8988T (cell line): ENCODE results near the gene MYO1H.
A peak's percentile ranks its signal among the peaks of the same experiment; 100 is the strongest.
"Not testable (repeated sequence)": the region's sequence is repeated elsewhere in the genome, so short reads cannot be mapped to it uniquely, and the experiment has no call there.

ENCODE experiments used
- DNase-seq: peaks from one replicate; pipeline ENCODE4 v3.0.0; 2011

MYO1H gene

DNA sequence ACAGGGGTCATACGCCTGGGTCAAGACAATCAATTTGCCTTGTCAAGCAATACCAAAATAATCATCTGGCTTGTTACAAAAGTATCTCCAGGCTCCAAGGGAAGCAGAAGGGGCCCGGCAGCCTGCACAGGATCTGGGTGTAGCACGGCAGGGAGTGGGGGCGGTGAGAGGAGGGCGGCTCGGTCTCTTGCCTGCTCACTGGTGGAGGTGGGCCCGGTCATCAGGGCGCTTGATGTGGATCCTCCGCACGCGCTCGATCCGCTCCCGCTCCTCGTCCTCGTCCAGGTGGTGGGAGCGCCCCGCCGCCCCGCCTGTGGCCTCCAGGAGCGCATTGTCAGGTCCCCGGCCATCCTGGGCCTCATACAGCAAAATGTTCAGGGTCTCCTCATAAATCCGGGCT is 103.7 kb downstream of the MYO1H start:
- no peak for DNase-seq

DNA sequence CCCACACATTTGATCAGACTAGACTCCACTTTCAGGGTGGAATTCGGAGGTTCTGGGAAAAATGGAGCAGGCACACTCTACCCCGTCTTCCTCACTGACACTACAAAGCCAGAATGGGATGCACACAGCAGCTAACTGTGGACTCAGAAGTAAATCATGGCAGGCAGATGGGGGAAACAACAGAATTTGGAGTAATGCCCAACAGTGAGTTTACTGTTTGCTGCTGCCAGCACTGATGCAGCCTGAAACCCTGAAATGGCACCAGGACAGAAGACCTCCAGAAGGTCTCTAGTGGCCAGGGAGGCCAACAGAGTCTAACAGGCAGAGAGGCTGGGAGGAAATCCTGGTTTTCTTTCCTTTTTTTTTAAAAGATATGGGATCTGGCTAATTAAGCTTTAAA is 104.8 kb downstream of the MYO1H start:
- no peak for DNase-seq

DNA sequence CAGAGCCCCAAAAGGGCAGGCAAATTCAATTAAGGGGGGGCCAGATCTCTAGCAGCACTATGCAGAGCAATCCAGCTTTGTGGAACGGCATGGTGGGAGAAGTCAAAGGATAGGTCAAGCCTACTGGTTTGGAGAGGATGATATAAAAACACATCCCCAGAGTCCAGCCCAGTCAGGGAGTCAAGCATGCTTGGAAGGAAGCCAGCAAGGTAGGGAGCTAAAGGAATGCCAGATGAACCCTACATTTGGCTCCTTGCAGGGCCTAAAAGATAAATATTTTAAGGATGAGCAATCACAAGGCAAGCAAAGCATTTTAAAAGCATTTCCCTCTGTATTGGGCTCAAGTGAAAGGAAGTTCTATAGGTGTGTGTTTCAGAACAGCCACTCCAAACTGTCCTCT is 108.0 kb downstream of the MYO1H start:
- no peak for DNase-seq

DNA sequence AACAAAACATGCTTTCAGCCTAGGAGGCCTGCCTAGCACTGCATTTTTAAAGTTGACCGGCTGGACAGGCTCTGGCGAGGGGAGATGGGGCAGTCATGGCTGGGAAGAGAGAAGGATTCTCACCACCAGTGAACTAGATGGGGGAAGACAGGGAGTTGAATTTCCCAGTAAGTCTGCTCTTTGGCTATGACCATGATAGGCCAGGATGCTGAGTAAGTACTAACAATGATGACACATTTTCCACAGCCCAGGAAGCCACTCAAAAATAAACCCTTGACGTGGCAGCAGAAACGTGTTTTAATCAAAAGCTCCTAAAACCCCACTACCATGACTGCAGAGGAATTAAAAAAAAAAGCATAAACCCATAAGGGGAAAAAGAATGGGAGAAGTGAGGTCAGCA is 110.4 kb downstream of the MYO1H start:
- DNase-seq = no peak

DNA sequence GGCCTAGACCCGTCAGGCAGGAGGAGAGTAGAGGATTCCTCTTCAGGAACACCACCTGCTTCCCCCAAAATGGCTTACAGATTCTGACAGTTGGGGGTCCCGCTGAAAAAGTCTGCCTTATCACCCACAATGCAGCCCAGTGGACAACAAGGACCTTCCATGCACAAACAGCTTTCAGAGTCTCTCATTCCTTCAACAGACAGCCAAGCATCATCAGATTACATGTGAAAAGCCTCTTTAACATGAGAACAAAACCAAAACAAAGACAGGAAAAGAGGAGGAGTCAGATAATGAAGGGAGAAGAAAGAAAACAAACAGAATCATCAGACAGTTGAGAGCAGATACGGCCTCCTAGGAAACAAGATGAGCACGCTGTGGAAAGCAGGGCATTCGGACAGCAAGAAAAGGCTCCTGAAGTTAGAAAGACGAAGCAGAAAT is 111.1 kb downstream of the MYO1H start:
- DNase-seq = no peak

DNA sequence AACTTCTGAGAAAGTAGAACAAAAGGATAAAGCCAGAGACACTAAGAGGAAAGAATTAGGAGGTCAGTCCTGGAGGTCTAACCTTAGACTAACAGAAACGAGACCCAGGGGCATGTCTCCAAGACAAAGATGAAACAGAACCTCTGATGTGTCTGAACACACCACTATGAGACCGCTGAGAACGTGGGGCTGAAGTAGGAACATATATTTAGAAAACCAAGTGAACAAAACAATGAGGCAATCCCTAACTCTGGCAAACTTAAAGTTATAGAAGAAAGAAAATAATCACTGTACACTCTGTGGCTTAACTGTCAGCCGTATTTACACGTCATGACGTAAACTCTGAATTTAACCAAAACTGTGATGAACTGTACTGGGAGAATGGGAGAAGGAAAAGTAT is 111.5 kb downstream of the MYO1H start:
- no peak for DNase-seq

GRCh38 chr12:109460538-109460937 is 112.8 kb downstream of the MYO1H start:
- no peak for DNase-seq

GRCh38 chr12:109461049-109461845 is 113.5 kb downstream of the MYO1H start:
- no peak for DNase-seq

- no peak for DNase-seq
Observed at GRCh38 chr12:109461846-109462756, 114.4 kb downstream of the MYO1H start.

DNA sequence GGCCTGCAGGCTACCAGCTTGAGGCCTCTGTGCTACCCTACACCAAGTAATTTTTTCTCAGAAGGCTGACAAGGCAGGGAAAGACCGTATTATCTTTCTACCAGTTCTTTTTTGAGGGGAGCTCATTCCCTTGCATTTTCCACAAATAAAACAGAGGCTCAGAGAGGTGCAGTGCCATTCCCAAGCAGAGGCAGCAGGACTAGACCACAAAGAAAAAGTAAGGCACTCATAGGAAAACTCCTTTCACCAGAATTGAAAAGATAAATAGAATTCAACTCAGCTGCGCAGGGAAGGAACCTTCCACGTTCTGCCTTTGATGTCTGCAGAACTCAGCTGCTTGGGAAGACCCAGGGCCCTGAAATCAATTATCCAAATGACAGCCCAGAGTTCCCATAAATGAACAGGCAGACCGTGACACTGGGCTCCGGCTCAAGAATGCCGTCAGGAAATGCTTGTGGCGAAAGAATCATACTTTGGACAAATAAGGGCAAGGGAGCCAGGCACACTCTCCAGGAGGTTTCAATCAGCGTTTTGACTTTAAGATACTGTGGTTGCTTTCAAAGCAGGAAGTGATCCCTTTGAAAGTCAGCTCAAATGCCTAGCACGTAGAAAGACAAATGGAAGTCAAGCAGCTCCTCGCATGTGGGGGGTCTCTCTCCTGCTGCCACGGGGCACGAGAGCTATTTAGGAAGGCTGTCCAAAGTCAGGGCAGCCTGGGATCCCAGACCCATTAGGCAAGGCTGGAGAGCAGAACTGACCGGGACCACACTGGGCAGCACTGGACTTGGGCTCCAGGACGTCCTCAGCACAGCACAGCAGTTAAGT is 115.4 kb downstream of the MYO1H start:
- peak; percentile 52 for DNase-seq

- no peak for DNase-seq
Observed at GRCh38 chr12:109463756-109464155, 116.1 kb downstream of the MYO1H start.

DNA sequence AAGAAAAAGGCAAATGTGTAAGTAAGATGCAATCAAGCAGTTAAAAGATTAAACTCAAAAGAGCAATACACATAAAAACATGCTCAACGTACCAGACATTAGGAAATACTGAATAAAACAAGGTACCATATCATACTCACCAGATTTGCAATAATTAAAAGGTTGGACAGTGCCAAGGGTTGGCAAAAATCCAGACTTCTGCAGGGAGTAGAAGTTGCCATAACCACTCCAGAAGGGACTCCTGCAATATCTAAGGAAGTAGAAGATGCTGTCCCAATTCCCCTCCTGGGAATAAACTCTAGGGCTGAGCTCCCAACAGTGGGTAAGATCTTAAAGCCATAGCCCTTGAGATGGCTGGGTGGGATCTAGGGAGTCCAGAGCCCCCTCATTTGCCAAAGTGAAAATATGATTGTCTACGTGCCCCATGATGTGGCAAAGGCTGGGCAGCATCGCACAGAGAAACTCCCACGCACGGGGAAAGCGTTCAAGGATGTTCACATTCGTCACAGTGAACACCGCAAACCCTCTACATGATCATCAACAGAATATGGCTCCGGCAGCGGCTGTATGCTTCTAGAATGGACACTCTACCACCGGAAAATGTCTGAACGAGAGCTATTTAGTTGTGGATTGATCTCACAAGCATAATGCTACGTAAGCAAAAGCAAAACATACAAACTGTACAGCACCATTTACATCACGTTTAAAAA is 117.1 kb downstream of the MYO1H start:
- DNase-seq = no peak

DNA sequence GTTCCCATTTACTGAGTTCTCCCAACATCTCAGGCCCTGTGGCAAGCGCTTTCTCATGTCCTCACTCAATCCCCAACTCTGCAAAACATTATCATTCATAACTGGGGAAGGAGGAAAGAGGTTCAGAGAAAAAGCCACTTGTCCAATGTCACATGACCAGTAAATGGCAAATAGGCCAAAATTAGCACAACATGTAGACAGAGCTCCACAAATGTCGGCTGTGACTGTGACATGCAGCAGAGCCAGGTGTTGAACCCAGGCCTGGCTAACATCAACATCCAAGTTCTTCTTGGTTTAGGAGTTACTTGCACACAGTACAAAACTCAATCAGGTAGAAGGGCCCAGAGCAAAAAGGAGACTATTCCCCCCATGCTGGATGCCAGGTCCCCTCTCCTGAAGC is 118.6 kb downstream of the MYO1H start:
- no peak for DNase-seq

- no peak for DNase-seq
Observed at GRCh38 chr12:109466821-109467220, 119.1 kb downstream of the MYO1H start.

DNA sequence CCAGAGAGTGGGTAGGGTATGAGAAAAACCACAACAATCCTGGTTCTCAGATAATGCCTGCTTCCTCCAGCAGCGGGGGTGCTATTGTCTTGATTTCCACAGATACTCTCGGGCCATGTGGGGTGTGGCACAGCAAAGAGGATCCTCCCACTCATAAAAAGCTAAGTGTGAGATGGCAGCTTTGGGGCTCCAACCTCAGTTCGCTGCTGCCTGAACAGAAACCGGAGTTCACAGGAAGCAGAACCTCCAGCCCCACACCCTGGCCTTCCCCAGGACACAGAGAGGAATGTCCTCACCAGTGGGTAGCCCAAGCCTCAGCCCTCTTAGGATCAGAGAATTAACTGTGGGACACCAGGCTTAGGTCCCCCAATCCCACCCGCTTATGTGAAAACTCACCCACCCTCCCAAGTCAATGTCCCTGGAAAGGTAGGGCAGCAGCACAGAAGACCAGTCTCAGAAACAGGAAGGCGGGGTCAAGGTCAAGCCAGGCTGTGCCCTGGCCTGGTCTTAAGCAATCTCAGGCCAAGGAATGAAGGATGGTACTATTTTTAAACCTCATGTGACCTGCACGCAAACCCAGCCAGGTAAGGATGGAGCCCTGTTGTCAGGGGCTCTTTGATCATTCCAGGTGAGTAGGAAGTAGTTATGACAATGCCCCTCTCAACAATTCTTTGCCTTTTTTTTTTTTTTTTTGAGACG is 120.4 kb downstream of the MYO1H start:
- DNase-seq = no peak

- no peak for DNase-seq
Observed at GRCh38 chr12:109469517-109469916, 121.8 kb downstream of the MYO1H start.

DNA sequence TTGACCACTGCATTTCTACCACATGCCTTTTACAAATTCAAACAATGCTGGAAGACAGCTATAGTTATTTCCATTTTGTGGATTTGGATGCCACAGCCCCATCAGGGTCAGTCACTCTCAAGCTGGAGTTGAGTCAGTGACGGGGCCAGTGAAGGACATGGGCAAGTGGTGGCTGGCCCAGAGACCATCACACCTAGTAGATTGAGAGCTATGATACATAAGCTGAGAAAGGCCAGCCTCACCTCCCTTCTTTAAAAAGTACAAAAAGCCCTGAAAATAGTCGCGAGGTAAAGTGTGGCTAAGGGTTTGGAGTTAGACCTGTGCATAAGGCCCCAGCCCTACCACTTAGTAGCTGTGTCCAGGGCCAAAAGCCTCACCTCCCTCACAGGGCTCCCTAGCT is 125.3 kb downstream of the MYO1H start:
- DNase-seq = no peak

- not testable (repeated sequence) for DNase-seq
Observed at GRCh38 chr12:109473526-109474270, 126.0 kb downstream of the MYO1H start.

DNA sequence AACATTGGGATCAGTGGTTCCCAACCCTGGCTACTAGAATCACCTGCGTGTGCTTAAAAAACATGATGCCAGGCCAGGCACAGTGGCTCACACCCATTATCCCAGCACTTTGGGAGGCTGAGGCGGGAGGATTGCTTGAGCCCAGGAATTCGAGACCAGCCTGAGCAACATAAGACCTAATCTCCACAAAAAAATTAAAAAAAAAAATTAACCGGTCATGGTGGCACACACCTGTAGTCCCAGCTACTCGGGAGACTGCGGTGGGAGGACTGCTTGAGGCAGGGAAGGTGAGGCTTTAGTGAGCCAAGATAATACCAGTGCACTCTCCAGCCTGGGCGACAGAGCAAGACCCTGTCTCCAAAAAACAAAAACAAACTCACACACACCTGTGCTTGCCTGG is 127.4 kb downstream of the MYO1H start:
- no peak for DNase-seq

GRCh38 chr12:109475993-109476806 is 128.5 kb downstream of the MYO1H start:
- DNase-seq = no peak
